ENCODE data around the gene FUT6.

The FUT6 gene

DNA sequence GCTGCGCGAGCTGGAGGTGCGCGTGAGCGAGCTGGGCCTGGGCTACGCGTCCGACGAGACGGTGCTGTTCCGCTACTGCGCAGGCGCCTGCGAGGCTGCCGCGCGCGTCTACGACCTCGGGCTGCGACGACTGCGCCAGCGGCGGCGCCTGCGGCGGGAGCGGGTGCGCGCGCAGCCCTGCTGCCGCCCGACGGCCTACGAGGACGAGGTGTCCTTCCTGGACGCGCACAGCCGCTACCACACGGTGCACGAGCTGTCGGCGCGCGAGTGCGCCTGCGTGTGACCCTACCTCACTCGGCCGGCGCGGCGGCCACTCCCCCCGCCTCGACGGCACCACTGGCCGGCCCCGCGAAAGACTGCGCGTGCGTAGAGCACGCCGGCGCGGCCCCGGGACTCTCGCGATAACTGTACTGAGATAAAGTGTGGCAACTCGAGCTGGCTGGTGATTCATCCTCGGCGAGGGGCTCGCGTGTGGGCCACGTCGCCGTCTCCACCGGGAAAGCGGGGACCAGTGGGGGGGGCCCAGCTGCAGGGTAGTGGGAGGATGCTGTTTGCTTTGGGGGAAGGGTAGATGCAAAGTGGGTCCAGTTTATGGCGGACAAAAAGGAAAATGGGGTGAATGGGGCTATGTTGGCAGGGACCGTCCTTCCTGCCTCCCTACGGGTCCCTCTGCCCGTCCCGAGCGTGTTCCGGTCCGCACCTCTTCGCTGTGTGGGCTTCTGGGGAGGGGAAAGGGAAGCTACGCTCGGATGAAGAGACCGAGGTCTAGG lies 11.4 kb downstream of the FUT6 start:
- peak; percentile 93 to 97 for DNase-seq (ENCODE audit: low read depth in 2 of 2)

GRCh38 chr19:5827342-5827890 lies 12.1 kb downstream of the FUT6 start:
- DNase-seq (ENCODE audit: low read depth in 2 of 2): no peak

DNA sequence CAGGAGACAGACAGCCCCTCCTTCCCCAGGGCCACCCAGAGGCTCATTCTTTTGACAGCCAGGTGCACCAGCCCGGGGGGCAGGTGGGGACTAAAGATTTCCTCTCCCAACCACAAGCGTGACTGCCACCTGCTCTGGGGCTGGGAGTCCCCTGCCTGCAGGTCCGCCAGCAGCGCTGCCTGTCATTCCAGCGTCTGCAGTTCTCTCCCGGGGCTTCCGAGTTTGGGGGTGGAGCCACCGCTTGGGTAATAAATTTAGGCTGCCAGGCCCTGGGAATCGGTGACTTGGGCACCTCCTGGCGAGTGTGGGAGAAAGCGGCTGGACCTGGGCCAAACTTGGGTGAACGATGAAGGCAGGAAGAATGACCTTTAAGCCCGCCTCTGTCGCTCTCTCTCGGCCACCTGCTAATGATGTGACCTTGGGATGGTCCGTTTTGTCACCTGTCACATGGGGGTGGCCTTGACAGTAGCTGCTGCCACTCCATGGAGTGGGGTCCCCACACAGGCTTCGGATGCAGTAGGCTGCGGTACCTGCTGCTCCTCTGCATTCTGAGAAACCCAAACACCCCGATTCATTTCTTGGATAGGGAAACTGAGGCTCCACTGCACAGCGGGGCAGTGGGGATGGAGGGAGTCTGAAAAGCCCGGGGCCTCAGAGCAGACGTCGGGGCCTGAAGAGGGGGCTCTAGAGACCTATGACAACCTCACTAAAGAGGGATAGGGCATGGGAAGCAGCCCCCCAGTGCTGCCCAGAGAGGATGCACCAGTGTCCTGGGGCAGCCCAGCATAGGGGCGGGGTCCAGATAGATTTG lies 12.8 kb downstream of the FUT6 start:
- no peak for DNase-seq (ENCODE audit: low read depth in 2 of 2)

GRCh38 chr19:5825178-5825577 lies 14.3 kb downstream of the FUT6 start:
- no peak for DNase-seq (ENCODE audit: low read depth in 2 of 2)

- no peak for DNase-seq (ENCODE audit: low read depth in 2 of 2)
Measured at GRCh38 chr19:5824751-5825150, 14.8 kb downstream of the FUT6 start.

- no peak for DNase-seq (ENCODE audit: low read depth in 2 of 2)
Measured at GRCh38 chr19:5823579-5824281, 15.8 kb downstream of the FUT6 start.

- no peak for DNase-seq (ENCODE audit: low read depth in 2 of 2)
Measured at GRCh38 chr19:5822181-5822844, 17.2 kb downstream of the FUT6 start.

- DNase-seq (ENCODE audit: low read depth in 2 of 2): no peak
Measured at GRCh38 chr19:5821521-5822180, 17.9 kb downstream of the FUT6 start.

GRCh38 chr19:5820785-5821184 lies 18.7 kb downstream of the FUT6 start:
- no peak for DNase-seq (ENCODE audit: low read depth in 2 of 2)

DNA sequence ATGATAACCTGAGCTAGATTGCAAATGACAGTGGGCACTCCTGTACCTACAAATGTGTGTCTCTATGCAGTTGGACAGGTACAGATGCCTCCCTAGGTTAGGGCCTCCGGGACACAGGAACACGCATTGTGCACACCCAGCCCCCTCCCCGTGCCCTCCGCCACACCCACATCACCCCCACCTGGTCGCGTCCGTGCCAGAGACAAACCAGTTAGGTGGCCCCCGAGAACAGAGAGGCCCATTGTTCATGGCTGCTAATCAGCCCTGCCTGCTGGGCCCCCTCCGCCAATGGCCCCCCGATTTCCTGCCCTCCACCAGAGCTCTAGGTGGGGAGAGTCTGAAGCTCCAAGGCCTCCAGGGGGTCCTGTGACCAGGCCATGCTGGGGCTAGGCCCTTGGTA lies 20.9 kb downstream of the FUT6 start:
- no peak for DNase-seq (ENCODE audit: low read depth in 2 of 2)

DNA sequence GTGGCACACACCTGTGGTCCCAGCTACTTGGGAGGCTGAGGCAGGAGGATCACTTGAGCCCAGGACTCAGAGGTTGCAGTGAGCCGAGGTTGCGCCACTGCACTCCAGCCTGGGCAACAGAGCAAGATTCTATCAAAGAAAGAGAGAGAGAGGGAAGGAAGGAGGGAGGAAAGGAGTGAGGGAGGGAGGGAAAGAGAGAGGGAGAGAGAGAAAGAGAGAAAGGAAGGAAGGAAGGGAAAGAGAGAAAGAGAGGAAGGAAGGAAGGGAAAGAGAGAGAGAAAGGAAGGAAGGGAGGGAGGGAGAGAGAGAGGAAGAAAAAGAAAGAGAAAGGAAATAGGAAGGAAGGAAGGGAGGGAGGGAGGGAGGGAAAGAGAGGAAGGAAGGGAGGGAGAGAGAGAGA lies 22.3 kb downstream of the FUT6 start:
- no peak for DNase-seq (ENCODE audit: low read depth in 2 of 2)

DNA sequence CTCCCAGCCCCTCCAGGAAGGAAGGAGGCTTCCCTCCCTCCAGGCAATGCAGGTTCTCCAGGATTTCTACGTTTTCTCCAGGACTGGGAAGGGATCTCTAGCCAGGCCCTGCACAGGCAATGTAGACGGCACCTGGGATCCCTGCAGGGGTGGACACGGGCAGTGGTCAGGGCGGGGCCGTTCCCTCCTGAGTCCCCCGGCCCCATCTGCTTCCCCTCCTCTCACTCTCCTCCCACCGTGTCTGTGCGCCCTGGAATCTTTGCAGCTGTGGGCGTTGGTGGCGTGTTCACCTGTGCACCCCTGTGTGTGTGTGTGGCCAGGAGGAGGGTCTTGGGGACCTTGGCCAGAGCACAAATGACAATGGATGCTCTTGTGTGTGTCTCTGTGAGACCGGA lies 24.7 kb downstream of the FUT6 start:
- no peak for DNase-seq (ENCODE audit: low read depth in 2 of 2)

DNA sequence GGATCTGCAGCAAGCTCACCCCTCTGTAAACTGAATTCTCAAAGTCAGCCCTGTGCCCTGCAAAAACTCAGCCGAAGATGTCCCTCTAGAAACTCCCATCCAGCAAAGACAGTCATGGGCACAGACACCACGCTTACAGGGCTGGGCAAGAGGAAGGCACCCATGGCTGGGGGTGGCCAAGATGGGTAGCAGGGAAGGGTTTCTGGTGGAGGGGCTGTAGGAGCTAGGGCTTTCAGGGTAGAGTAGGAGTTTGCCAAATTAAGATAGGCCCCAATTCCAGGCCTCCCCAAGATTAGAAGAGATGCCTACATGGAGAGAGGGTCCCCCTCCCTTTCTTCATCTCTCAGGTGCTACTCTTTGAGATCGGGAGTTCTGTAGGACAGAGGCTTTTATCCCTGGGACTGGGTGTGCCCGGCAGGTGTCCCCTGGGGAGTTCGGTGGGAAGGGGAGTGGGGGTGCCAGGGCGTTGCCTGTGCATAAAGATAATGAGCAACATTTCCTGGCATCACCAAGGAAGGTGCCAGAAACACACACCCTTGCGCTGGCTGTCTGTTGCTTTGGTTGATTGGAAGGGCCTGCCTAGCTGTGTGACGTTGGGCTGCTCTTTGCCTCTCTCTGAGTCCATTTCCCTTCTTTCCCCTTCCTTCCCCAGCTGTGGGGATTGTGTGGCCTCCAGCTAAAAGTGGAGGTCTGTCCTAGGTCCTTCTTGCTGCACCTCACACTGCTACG lies 25.2 kb downstream of the FUT6 start:
- DNase-seq (ENCODE audit: low read depth in 2 of 2): no peak

- DNase-seq (ENCODE audit: low read depth in 2 of 2): no peak
Measured at GRCh38 chr19:5811117-5811516, 28.4 kb downstream of the FUT6 start.

- no peak for DNase-seq (ENCODE audit: low read depth in 2 of 2)
Measured at GRCh38 chr19:5809469-5809868, 30.0 kb downstream of the FUT6 start.

- no peak for DNase-seq (ENCODE audit: low read depth in 2 of 2)
Measured at GRCh38 chr19:5809053-5809452, 30.4 kb downstream of the FUT6 start.

DNA sequence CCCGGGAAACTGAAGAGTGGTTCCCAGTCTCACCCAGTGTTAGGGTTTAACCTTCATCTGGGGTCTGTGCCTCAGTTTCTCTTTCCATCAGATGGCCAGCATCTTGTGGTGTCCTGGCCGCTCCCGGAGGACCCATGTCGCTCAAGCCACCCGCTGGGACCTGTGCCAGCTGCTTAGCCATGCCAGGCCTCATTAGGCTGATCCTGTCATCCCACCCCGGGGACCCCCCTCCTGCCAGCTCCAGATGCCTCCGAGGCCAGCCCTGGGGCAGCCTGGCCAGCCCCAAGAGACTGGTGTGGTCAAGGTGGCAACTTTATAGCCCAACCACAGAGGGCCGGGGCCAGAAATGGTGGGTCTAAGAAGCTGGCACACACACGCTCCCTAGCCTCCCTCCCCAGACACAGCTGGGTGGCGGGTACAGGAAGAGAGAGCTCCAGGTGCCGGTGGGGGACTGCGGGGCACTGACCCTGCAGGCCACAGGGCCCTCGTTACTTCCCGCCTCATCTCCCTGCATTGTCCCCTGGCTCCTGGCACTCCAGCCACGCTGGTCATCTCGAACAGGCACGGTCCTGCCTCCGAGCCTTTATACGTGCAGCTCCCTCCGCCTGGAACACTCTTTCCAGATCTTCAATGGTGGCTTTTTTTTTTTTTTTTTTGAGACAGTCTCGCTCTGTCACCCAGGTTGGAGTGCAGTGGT lies 31.2 kb downstream of the FUT6 start:
- DNase-seq (ENCODE audit: low read depth in 2 of 2): no peak

DNA sequence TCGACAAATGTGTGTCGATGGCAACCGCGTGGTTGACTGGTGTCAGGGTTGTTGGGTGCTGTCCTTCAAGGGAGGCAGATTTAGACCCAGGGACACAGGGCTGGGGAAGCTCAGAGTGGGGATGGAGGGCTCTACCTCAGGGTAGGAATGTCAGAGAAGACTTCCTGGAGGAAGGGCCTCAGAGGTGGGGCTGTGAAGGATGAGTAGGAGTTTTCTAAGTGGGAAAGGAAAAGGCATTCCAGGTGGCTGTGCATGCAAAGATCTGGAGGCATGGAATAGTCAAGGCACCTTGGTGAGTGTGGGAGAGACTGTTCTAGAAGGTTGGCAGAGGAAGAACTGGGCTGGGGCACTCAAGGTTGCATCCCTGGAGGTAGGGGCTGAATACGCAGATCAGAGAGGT lies 32.6 kb downstream of the FUT6 start:
- DNase-seq (ENCODE audit: low read depth in 2 of 2): no peak

- no peak for DNase-seq (ENCODE audit: low read depth in 2 of 2)
Measured at GRCh38 chr19:5806133-5806489, 33.4 kb downstream of the FUT6 start.
